Measurements from ENCODE around the gene RPS6KB1.
"Not testable (repeated sequence)": the region's sequence is repeated elsewhere in the genome, so short reads cannot be mapped to it uniquely, and the experiment has no call there.

The RPS6KB1 gene

DNA sequence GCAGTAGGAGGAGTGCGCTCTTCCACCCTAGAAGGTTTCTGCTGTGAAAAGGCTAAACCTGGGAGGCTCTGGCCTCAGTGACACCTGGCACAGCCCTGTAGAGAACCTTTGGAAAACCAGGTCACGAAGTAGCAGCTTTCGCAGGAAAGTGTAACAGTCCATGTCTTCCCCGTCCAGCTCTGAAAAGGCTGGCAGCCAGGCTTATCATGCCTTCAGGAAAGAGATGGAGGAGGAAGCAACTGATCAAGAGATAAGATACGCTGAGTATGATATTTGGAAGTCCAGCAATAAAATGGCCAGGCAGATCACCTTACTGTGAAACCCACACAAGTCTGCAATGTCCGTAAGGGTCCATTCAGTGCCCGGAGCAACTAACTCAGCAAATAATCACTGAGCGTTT lies 22.4 kb upstream of the RPS6KB1 start:
- DNase-seq (ENCODE audit: low spot score): no peak

DNA sequence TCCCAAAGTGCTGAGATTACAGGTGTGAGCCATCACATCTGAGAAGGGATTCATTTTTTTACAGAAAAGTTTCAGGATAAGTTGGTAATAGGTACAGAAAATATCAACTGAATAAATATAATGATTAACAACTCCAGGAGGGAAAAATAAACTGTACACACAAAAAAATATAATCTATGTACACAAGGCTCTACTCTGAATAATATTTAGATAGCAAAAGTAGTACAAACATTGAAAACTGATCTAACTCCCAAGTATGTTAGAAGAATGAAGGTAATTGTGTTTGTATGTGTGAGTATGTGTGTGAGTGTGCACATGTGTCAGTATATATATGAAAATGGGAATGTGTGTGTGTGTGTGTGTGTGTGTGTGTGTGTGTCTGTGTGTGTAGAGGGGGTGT lies 20.6 kb upstream of the RPS6KB1 start:
- no peak for DNase-seq (ENCODE audit: low spot score)

DNA sequence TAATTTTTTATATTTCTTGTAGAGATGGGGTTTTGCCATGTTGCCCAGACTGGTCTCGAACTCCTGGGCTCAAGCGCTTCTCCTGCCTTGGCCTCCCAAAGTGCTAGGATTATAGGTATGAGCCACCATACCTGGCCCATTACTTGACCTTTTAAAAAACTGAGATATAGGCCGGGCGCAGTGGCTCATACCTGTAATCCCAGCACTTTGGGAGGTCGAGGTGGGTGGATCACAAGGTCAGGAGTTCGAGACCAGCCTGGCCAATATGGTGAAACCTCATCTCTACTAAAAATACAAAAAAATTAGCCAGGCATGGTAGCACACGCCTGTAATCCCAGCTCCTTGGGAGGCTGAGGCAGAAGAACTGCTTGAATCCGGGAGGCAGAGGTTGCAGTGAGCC lies 19.5 kb upstream of the RPS6KB1 start:
- DNase-seq (ENCODE audit: low spot score): not testable (repeated sequence)

DNA sequence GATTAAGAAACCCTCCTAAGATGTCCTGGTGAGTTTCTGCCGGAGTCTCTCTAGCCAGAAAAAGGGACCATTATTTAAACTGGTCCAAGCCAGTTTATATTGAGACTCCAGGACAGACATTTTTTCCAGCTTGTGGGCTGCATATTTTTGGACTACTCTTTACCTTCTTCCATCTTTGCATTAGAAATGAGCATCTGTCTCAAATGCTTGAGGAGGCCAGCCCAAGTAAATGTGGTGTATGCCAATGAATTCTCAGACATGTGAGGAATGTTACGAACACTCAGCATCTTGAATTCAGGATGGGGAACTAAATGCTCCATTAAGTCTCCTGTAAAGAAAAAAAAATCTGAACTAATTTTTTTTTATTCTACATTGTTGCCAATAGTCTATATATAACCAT lies 18.5 kb upstream of the RPS6KB1 start:
- no peak for DNase-seq (ENCODE audit: low spot score)

DNA sequence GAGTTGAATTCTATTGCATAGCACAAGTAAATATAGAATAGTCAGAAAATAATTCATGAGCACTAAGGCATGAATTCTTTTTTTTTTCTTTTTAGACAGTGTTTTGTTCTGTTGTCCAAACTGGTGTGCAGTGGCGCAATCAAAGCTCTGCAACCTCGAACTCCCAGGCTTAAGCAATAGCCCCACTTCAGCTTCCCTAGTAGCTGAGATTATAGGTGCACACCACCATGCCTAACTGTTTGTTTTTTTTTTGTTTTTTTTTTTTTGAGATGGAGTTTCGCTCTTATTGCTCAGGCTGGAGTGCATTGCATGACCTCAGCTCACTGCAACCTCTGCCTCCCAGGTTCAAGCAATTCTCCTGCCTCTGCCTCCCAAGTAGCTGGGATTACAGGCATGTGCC lies 16.8 kb upstream of the RPS6KB1 start:
- DNase-seq (ENCODE audit: low spot score): no peak

DNA sequence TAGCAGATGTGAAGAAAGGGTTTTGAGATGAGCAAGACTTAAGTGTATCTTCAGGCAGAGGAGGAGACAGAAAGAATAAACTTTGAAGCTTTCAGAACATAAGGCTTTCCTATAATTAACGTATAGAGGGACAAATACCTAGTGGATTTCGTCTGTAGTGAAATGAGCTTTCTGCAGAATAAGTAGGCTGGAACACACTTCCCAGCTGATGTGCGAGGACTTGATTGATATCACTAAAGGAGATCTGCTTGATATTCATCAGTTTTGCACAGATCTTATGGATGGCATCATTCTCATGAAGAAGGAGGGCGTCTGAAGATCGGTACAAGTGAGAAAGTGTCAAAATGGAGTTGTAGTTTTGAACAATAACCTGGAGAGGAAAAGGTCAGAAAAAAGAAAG lies 15.0 kb upstream of the RPS6KB1 start:
- no peak for DNase-seq (ENCODE audit: low spot score)

DNA sequence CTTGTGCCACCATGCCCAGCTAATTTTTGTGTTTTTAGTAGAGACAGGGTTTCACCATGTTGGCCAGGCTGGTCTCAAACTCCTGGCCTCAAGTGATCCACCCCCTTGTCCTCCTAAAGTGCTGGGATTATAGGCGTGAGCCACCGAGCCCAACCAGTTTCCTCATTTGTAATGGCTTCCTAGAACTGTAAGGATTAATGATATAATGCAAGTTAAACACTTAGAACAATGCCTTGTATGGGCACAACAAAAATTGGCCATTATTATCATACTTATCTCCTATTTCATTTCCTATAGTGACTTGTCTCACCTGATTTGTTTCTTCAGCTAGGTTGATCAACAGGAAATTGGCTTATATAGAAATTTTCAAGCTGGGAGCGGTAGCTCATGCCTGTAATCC lies 14.3 kb upstream of the RPS6KB1 start:
- no peak for DNase-seq (ENCODE audit: low spot score)

DNA sequence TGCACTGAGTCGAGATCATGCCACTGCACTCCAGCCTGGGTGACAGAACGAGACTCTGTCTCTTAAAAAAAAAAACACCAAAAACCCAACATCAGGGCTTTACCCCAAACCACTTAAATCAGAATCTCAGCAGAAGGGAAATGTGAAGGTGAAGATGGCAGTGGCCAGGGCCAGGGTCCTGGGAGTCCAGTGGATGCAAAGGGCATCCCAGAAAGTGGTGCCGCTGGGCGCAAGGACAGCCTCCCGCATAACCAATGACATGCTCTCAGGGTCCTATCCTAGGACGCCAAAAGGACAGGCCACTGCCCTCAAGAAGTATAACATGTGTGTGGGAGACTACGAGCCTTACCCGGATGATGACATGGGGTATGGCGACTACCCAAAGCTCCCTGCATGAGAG lies 8.1 kb upstream of the RPS6KB1 start:
- no peak for DNase-seq (ENCODE audit: low spot score)

DNA sequence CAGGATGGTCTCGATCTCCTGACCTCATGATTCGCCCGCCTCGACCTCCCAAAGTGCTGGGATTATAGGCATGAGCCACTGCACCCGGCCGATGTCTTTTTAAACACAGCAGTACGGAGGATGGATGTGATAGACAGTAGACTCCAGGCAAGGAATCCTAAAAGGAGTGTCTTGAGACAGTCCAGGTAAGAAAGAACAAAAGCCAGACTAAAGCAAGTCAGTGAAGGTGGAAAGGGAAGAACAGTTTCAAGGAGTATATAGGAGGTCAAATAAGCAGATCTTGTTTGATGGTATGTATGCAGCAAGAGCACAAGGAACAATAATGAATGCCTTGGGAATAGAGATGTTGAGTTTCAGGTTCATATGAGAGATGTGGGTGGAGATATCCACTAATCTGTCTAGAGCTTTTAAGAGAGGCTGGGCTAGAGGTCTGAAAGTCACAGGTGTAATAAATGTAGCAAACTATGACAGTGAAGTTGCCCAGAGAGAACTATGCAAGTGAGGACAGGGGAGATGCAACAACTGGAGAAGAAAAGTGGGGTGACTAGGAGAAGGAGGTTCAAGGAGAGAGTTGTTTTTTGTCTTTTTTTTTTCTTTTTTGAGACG lies 4.7 kb upstream of the RPS6KB1 start:
- DNase-seq (ENCODE audit: low spot score): no peak

DNA sequence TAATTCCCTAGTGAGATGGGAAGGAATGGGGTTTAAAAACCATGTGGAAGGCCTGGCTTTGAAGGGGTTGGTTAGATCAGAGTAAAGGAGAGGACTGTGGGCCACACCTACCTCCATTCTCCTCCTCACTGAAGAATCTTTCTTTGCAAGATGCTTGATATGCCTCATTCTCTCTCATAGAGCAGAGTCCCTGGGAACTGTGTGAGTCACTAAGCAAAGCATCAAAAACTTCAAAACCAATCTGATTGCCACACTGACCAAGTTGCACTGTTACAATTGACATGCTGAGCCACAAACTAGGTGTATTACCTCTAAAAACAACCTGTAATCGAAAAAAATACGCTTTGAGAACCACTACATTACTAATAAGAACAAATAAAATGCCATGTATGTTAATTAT lies 2.2 kb upstream of the RPS6KB1 start:
- peak; percentile 22 for DNase-seq (ENCODE audit: low spot score)

DNA sequence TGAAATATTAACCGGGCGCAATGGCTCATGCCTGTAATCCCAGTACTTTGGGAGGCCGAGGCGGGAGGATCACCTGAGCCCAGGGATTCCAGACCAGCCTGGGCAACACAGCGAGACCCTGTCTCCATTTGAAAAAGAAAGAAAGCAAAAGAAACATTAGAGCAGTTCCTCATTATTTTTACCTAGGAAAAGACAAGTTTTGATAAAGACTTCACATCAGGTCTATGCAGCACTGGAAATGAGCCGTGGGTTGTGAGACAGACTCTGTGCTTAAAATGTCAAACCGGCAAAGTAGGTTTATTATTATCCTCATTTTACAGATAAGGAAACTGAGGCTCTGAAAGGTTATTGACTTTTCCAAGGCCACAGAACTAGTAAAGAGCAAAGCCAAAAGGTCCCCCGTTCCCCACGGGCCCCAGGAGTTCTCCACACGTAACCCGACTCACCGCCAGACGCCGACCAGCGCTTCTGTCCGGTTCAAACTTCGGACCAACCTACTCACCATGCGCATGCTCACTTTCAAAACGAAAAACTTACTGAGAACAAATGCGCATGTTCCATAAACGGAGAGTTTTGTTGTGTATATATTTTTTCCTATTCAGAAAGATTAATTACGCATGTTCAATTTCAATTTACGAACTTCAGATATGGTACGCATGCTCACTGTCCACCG lies 534 bp upstream of the RPS6KB1 start:
- no peak for DNase-seq (ENCODE audit: low spot score)

DNA sequence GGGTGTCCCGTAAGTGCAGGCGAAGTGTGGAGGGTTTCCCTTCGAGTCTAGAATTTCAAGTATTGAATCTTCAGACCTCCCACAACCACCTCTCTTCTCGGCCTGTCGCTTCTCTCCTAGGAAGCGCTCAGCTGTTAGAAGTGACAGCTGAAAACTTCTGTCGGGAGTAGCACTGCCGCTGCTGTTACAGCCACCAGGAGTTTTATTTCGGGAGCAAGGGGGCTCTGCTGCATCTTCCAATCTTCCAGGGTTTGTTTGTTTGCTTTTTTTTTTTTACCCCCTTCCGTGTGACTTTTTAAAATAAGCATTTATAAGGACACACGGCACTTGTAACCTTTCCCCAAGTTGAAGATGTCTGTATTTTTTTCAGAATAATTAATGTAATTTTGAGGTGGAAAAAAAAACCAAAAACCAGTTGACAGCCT lies 767 bp downstream of the RPS6KB1 start:
- DNase-seq (ENCODE audit: low spot score): peak; percentile 38

DNA sequence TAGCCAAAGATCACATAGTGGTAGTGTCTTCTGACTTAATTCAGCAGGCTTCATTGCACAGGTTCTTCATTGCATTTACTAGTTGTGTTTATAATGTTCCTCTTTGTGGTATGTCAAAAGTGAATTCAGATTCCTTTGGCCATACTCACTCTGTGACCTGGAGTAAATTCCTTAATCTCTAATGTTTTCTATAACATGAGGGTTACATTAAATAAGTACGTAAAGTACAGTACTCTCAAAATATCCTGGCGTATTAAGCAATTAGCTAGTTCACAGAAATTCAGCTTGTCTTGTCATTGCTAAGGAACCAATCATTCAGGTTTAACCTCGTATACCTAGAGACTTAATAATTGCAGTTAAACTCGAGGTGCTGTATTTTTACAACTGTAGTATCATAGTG lies 4.2 kb downstream of the RPS6KB1 start:
- no peak for DNase-seq (ENCODE audit: low spot score)

DNA sequence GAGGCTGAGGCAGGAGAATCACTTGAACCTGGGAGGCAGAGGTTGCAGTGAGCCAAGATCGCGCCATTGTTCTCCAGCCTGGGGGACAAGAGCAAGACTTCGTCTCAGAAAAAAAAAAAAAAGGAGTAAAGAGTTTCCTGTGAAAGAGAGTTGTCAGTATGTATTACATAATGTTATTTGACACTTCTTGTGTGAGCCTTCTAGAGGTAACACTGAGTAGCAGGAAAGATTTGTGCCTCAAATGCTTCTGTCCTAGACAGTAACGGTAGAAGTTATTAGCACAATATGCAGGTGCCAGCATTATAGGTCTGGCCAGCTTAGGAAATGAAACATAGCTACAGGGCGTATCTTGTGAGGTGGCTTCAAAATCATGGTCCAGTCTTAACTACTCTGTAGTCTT lies 6.2 kb downstream of the RPS6KB1 start:
- no peak for DNase-seq (ENCODE audit: low spot score)

DNA sequence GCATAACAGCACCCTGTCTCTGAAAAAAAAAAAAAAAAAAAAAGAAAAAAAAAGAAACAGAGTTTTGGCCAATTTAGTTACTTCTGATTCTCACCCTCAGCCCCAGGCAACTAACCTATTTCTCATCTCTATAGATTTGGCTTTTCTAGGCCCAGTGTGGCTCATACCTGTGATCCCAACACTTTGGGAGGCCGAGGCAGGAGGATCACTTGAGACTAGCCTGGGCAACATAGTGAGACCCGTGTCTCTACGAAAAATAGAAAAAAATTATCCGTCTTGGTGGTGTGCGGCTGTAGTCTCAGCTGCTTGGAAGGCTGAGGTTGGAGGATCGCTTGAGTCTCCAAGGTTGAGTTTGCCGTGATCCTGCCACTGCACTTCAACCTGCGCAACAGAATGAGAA lies 8.7 kb downstream of the RPS6KB1 start:
- no peak for DNase-seq (ENCODE audit: low spot score)

DNA sequence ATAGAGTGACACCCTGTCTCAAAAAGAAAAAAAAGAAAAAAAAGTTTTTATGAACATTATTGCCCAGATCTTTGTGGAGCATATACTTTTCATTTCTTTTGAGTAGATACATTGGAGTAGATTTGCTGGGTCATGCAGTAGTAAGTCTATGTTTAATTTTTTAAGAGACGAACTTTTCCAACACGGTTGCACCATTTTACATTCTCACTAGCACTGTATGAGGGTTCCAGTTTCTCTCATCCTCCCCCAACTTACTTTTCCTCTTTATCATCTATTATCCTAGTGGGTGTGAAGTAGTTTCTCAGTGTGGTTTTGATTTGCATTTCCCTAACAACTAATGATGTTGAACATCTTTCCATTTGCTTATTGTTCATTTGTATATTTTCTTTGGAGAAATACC lies 10.5 kb downstream of the RPS6KB1 start:
- no peak for DNase-seq (ENCODE audit: low spot score)

DNA sequence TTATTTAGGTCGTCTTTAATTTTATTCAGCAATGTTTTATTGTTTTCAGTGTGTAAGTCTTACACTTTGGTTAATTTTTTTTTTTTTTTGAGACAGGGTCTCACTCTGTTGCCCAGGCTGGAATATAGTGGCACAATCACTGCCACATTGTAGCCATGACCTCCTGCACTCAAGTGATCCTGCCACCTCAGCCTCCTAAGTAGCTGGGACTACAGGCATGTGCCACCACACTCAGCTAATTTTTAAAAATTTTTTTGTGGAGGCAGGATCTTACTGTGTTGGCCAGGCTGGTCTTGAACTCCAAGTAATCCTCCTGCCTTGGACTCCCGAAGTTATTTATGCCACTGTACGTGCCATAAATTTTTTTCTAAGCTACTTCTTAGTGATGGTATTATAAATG lies 14.5 kb downstream of the RPS6KB1 start:
- DNase-seq (ENCODE audit: low spot score): no peak

DNA sequence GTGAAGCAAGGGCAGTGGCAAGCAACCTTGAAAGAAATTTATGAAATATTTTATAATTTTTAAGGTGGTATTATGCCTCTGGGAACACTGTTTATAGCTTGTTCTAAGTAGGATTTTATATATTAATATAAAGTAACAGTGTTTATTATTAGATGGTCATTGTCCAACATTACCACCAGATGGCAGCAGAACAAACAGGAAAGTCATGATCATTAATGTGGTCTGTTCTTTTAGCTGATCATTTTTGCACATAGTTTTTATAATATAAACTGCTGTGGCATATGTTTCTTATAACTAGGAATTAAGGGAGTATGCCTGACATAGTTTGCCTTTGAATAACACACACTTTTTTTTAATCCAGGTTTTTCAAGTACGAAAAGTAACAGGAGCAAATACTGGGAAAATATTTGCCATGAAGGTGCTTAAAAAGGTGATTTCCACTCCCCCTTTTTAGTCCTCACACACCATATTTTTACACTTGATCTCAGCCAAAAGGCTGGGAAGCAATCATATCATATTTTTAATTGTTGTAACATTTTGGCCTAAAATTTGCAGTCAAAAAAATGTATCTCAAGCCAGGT lies 21.4 kb downstream of the RPS6KB1 start:
- peak; percentile 61 for DNase-seq (ENCODE audit: low spot score)

DNA sequence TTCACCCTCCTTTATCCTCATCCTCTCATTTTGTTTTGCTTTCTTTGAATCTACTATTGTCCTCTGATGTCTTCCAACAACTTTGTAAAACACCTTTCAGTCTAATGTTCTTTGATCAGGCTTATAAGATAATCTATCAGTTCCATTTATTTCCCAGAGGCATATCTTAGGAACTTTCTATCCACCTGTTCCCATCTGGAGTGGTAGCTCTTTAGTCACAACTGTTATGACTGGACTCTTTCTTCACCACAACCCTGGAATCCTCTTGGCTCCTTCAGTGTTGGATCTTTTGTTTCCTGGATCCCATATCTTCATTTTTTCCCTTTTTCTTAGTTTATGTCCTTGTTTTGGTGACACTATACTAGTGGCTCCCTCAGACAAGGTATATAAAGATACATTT lies 23.5 kb downstream of the RPS6KB1 start:
- DNase-seq (ENCODE audit: low spot score): no peak

DNA sequence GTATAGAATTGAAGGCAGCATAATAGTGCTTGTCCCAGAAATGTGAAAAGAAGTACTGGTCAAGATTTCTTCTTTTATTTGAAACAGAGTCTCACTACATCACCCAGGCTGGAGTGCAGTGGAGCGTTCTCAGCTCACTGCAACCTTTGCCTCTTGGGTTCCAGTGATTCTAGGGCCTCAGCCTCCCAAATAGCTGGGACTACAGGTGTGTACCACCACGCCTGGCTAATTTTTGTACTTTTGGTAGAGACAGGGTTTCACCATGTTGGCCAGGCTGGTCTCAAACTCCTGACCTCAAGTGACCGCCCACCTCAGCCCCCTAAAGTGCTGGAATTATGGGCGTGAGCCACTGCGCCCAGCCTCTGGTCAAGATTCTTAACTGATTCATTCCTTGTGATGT lies 27.7 kb downstream of the RPS6KB1 start:
- DNase-seq (ENCODE audit: low spot score): not testable (repeated sequence)

DNA sequence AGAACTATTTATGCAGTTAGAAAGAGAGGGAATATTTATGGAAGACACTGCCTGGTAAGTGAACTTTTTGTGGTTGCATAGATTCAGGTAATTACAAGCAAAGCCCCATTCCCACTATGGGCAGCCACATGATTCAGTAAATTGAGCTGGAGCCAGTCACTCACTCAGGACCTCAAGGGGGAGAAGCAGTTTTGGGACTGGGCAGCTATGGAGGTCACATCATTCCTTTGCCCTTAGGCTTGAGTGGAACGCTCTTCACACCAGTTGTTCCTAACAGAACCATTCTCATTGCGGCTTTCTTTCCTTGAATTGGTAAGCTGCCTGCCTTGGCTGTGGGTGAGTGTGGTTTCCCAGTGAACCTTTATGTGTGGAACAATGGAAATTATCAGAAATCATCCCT lies 37.2 kb downstream of the RPS6KB1 start:
- not testable (repeated sequence) for DNase-seq (ENCODE audit: low spot score)

DNA sequence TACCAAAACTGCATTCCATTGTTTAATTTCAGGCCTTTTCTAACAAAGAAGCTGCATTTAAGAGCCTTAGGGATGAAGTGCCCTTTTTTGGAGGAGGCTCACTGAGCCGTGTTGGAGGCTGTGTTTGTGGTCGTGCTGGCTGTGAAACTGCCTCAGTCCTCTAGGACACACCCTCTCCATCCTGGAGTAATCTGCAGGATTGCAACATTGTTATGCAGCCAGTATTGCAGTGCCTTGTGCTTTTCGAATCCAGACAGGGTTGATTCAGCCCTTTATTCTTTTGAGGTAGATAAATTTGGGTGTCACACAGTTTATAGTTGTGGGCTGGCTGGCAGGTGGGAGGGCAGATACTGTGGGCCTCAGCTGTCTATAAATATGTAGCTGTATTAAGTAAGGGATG lies 37.8 kb downstream of the RPS6KB1 start:
- DNase-seq (ENCODE audit: low spot score): not testable (repeated sequence)

DNA sequence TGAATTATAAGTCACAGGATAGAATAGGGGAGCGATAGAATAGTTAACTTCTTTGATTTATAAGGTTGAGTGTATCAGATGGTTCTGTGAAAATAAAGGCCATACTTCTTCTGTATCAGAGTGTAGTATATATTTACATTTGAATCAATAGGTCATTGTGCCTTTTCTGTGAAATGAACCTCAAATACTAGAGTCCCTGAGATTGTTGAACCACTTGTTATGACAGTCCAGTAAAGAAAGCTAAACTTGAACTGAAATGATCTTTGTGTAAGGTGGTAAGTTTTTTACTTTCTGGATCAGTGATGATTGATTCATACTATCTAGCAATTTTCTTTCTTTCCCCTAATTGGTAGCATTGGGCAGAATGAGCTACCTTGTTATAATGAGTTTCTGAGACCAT lies 40.4 kb downstream of the RPS6KB1 start:
- DNase-seq (ENCODE audit: low spot score): not testable (repeated sequence)

DNA sequence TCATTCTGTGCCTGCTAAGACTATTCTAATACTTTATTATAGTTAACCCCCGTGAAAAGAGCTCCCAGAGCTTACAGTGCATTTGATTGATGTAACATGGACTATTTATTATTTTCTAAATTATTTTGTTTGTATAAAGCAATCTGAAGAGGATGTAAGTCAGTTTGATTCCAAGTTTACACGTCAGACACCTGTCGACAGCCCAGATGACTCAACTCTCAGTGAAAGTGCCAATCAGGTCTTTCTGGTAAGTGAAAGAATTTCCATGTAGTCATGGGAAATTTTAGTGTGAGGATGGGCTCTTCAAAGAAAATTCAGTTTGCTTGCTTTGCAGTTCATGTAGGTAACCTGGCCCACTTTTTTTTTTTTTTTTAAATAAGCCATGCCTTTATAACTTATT lies 47.8 kb downstream of the RPS6KB1 start:
- not testable (repeated sequence) for DNase-seq (ENCODE audit: low spot score)

Data from AG20443 (cell line).